VCaP (cell line): ENCODE results near the gene PSMB5.

Source experiments
- H3K27ac ChIP-seq: fragments of 450-650 bp; 2 replicates; pipeline ENCODE4 v1.5.1; 2017
- TF ChIP-seq, protein P1 (sequence below): fragments of 450-650 bp; conservative IDR thresholded peaks from 2 replicates; pipeline ENCODE4 v1.5.1; 2017; ENCODE audit warnings: mild to moderate bottlenecking, moderate library complexity

The PSMB5 gene

DNA sequence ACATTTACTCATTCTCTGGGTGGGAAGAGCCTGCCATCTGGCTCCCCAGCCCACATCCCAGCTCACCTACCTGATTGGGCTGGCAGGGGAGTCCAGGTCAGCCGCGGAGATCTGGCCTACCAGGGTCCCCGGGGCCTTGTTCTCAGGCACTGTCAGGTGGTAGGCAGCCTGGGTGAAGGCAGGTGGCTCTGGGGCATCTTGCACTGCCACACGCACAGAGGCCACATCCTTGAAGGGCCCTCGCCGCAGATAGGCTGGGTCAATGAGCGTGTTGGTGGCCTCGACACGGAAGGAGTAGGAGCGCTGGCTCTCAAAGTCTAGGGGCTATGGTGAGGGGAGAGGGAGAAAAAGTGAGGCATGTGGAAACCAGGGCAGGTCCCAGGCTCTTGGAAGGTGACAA is 18.7 kb upstream of the PSMB5 start:
- TF ChIP-seq, protein P1, sequence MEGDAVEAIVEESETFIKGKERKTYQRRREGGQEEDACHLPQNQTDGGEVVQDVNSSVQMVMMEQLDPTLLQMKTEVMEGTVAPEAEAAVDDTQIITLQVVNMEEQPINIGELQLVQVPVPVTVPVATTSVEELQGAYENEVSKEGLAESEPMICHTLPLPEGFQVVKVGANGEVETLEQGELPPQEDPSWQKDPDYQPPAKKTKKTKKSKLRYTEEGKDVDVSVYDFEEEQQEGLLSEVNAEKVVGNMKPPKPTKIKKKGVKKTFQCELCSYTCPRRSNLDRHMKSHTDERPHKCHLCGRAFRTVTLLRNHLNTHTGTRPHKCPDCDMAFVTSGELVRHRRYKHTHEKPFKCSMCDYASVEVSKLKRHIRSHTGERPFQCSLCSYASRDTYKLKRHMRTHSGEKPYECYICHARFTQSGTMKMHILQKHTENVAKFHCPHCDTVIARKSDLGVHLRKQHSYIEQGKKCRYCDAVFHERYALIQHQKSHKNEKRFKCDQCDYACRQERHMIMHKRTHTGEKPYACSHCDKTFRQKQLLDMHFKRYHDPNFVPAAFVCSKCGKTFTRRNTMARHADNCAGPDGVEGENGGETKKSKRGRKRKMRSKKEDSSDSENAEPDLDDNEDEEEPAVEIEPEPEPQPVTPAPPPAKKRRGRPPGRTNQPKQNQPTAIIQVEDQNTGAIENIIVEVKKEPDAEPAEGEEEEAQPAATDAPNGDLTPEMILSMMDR = no peak

DNA sequence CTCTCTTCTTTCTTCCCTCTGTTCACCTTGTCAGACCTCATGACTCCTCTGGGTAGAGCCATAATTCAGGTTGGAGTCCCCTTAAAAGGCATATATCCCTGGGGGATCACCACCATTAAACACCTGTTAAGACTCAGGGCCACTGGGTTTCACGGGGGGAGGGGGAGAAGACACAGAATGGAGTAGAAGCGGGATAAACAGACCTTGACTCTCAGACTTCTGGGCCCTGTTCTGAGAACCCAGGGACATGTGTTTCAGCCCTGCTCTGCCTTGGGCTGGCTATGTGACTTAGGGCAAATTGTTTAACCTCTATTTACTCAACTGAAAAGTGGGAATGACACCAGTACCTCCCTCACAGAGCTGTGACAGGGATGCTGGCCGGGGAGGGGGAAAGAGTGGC is 18.0 kb upstream of the PSMB5 start:
- TF ChIP-seq, protein P1 = no peak

More for the DNA sequence above, 18.7 kb upstream of the PSMB5 start:
- no peak overlapping the region for H3K27ac ChIP-seq

DNA sequence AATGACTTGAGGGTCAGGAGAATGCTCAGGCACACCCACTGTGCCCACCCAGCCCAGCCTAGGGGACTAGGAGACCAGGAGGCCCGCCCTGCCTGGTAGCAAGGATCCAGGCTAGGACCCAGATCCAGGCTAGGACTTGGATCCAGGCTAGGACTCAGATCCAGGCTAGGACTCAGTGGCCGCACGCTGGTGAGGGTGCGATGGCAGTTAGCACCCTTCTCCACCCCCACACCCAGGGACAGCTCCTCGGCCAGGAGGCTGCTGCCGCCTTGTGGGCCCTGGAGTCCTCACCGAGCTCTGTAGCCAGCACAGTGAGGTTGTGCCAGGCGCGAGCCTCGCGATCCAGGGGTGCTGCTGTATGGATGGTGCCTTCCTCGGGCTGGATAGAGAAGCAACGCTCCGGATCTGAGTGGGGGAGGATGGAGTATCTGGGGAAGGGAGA is 17.5 kb upstream of the PSMB5 start:
- no peak overlapping the region for H3K27ac ChIP-seq
- TF ChIP-seq, protein P1 = no peak

More for the DNA sequence above, 18.0 kb upstream of the PSMB5 start:
- no peak overlapping the region for H3K27ac ChIP-seq

DNA sequence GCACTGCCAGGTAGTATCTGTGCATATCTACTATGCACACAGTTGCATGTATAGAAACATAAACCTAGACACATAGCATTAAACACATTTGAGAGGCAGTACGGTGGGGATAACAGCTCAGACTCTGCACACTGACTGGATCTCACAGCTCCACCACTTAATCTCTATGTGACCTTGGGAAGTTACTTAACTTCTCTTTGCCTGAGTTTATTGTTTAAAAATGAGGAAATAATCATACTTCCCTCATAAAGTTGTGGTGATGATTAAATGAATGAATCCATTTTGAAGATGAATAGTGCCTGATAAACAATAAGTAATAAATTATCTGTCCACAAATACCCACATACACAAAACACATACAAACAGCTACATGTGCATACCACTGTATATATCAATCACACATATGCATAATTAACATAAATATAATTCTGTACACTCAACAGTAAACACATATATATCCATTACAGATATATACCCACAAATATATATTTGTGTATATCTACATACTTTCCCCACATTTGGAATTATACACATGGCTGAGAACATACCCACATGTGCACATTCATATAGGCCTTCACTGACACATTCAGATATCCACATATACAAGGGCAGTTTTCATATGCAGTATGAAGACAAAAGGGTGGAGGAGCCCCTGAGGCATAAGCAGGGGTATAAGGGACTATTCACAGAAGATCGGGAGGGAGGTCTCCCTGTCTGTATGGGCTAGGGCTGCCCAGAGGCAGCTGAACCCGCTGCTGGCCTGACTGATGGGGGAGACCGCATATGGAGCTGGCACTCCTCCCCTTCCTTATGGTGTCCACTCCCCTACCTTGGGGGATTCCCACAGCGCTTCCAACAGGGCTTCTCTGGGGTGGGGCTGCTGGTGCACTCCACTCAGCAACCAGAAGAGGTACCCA is 16.7 kb upstream of the PSMB5 start:
- H3K27ac ChIP-seq = no peak overlapping the region
- TF ChIP-seq, protein P1 = no peak

DNA sequence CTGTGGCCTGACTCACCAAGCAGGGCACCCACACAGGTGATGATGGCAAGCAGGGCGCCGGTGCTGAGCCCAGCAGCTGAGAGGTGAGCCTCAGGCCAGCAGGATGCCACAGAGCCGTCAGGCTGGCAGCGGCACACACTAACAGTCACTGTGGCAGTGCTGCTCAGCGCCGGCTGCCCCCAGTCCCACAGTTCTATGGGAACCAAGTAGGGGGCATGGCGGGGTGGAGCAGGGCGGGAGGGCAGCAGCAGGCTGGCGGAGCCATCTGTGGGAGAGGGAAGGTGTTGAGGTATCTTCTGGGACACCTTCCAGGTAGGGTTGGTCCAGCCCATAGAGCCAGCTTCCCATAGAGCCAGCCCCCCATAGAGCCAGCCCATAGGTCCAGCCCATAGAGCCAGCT is 14.3 kb upstream of the PSMB5 start:
- TF ChIP-seq, protein P1 = no peak
- no peak overlapping the region for H3K27ac ChIP-seq

DNA sequence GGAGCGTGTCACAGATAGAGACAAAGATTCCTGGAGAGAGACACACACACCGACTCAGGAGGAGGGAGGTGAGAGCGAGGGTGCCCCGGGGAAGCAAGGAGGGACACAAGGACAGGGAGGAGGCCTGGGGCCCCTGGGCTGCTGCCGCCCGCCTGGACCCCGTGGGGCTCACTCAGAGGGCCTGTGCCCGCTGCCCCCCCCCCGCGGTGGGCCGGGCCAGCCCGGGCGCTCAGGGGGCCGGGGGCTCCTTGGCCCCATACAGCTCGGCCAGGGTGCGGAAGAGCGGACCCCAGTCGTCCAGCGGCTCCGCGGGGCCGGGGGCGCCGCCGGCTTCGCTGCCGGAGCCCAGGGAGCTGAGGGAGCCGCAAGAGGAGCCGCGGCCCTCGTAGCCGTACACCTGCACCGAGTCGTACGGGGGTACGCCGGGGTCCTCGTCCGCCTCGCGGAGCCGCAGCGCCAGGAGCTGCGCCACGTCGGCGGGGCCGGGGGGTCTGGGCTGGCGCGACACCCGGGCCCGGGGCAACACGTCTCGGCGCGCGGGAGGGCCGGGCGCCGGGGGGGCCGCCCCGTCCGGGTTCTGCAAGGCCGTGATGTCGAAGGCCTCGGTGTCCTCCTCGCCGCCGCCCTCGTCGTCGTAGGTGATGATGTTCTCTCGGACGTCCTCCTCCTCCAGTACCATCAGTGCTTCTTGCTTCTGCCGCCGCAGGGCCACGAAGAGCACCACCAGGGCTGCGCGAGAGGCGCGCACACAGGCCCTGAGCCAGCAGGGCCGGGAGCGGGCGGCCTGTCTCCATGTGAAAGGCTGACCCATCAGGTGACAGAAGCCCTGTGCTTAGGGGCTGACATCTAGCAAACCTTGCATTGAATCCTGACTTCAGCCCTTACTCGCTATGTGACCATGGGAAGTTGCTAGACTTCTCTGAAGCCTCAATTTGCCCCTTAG is 13.3 kb upstream of the PSMB5 start:
- no peak overlapping the region for H3K27ac ChIP-seq
- TF ChIP-seq, protein P1 = no peak
